22Rv1 (cell line): Measurements from ENCODE around the gene LY86.

ENCODE experiments used
- H3K27ac ChIP-seq: fragments of 450-650 bp; 2 replicates; pipeline ENCODE4 v1.5.1; 2017
- ZFX ChIP-seq: fragments of 450-650 bp; IDR thresholded peaks from 2 replicates; pipeline ENCODE4 v1.6.1; 2017; ENCODE audit warnings: antibody characterized with exemption, borderline replicate concordance
- TF ChIP-seq, protein P1 (sequence below): fragments of 450-650 bp; IDR thresholded peaks from 2 replicates; pipeline ENCODE4 v1.5.1; 2017; ENCODE audit warnings: mild to moderate bottlenecking

Gene LY86

DNA sequence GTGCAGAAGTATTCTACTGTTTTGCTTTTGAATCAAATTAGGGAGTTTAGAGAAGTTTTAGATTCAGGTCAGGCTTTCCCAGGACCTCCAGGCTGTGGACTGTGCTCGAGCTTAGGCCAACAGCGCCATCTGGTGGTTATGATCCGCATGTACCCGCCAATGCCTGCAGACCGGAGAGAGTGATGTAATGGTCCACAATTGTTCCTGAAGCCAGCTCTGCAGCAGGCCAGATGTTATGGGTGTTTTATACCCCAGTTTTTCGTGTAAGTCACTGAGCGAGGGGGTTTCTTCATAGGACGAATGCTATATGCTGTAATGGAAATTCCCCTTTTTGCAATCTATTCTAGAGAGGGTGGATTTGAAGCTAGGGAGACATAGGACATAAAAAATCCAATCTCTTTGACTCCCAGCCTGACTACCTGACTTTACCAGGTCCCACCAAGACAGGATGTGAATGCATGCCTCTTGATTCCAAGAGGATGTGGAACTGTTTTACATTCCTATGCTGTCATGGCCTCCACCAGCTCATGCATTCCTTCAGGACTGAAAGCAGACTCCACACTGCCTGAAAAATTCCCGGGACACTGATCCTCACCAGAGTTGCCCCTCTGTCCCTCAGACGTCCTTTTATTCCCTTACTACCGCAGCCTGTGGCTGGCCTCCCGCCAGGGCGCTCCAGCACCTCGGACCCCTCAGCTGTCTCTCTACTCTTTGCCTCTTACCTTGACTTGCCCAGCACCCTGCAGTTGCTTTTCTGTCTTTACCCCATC lies 41.2 kb upstream of the LY86 start:
- no peak overlapping the region for H3K27ac ChIP-seq
- TF ChIP-seq ZFX = no peak
- TF ChIP-seq, protein P1, sequence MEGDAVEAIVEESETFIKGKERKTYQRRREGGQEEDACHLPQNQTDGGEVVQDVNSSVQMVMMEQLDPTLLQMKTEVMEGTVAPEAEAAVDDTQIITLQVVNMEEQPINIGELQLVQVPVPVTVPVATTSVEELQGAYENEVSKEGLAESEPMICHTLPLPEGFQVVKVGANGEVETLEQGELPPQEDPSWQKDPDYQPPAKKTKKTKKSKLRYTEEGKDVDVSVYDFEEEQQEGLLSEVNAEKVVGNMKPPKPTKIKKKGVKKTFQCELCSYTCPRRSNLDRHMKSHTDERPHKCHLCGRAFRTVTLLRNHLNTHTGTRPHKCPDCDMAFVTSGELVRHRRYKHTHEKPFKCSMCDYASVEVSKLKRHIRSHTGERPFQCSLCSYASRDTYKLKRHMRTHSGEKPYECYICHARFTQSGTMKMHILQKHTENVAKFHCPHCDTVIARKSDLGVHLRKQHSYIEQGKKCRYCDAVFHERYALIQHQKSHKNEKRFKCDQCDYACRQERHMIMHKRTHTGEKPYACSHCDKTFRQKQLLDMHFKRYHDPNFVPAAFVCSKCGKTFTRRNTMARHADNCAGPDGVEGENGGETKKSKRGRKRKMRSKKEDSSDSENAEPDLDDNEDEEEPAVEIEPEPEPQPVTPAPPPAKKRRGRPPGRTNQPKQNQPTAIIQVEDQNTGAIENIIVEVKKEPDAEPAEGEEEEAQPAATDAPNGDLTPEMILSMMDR = peak; percentile 86

DNA sequence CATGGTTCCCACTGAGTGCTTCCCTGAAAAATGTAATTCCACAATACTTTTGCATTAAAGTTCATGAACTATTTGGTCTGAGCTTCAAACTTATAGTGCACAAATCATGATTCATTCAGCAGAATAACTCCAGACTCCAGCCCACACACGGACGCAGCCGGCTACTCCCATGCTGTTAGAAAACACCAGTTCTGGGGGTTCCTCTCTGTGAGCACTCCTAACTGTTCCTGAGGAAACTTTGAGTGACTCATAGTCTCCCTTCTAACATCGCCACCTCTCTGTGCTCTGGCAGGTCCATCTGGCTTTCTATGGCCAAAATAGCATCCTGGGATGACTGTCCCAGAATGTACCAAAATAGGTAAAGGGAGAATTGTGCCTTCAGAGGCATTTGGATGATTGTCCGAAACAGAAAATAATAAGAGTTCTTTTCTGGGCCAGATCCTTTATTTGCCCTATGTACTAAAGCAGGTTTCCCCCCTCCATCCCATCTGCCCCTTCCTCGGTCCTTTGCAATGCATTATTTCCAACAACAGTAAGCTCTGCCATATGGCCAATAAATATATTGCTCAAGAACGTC lies 32.3 kb upstream of the LY86 start:
- H3K27ac ChIP-seq = no peak overlapping the region
- no peak for TF ChIP-seq ZFX
- TF ChIP-seq, protein P1 = no peak

DNA sequence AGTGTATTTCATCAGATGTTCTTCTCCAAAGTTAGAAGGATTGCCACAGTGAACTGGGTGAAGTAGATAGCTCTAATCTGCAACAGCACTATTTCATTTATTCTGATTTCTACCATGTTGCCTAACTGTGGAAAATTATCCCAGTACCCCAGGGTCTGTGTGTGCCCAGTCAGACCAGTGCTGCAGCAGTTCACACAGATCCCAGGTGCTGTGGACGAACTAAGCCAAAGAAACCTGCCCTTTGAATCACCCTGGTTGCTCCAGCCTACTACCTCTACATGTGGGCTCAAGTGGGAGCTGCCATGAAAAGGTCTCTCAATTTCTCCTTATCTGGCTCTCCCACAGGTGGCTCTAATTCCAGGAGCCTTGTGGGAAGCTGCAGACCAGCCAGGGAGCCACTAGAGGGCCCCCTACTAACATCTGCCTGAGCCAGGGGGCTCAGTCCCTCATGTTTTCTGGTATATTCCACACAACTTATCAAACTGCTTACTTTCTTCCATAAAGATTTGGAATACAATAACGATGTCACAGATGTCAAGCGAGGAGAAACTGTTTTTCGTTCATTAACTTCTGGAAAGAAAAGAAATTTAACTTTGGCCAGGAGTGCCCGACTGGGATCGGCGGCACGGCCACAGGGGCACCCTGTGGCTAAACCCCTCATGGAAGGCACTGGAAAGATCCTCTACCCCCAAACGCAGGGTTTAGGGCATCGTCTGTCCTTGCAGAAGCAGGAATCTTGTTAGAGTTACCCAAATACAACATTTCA lies 31.6 kb upstream of the LY86 start:
- TF ChIP-seq ZFX = no peak
- TF ChIP-seq, protein P1 = peak; percentile 92
- no peak overlapping the region for H3K27ac ChIP-seq

DNA sequence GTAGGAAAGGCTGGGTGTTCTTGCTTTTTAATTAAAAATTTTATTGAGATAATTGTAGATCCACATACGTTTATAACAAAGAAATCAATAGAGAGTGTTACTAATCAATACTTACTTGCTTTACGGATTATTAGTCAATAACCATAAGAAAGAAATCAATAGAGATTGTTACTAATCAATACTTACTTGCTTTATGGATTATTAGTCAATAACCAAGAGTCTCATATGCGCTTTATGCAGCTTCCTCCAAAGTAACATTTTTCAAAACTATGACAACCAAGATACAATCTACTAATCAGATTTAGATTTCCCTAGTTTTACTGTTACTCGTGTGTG lies 31.0 kb upstream of the LY86 start:
- TF ChIP-seq, protein P1 = no peak
- no peak for TF ChIP-seq ZFX
- H3K27ac ChIP-seq = no peak overlapping the region

DNA sequence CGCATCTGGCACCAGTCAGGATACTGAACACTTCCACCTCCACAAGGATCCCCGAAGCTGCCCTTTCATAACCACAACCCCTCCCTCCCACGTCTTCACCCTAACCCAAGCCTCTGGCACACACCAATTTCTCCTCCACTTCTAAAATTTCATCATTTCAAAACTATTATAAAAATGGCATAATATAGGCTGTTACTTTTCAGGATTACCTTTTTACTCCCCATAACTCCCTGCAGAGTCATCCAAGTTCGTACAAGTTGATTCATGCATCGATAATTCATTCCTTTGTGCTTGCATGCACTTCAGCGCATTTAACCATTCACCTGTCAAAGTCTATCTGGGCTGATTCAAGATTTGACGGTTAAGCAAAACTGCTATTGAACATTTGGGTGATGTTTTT lies 30.6 kb upstream of the LY86 start:
- TF ChIP-seq, protein P1 = no peak
- TF ChIP-seq ZFX = no peak
- H3K27ac ChIP-seq = no peak overlapping the region

DNA sequence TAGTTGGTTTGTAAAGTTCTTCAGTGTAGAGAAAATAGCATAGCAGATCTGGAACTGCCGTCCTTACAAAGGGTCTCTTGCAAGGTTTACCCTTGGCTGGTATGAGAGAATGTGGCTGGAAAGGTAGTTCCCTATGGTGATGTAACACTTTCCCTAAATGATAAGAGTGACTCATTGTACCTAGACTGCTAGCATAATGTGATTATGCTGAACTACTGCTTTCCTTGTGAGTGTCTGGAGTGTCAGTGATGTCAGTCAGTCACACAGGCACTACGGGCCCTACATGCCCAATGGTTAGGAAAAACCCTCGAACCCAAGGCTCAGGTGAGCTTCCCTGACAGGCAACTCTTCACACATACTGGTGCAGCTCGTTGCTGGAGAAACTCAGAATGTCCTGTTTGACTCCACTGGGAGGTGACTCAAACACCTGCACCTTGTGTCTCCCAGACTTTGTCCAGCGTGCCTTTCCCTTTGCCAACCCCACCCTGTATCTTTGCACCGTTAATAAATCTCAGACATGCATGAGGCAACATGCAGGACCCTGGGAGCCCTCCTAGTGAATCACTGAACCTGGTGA lies 28.4 kb upstream of the LY86 start:
- H3K27ac ChIP-seq = no peak overlapping the region
- TF ChIP-seq ZFX = no peak
- TF ChIP-seq, protein P1 = no peak

DNA sequence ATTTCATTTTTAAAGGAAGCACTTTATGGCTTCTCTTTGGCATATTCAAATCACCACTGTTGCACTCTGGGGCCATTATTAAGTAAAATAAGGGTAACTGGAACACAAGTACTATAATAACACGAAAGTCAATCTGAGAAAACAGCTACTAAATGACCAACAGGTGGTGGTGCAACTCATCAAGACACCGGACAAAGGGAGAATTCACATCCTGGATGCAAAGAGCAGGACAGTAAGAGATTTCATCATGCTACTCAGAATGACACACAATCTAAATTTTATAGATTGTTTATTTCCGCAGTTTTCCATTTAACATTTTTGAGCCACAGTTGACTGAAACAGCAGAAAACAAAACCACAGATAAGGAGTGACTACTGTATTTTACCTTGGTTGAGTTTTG lies 27.6 kb upstream of the LY86 start:
- H3K27ac ChIP-seq = no peak overlapping the region
- no peak for TF ChIP-seq ZFX
- TF ChIP-seq, protein P1 = no peak
